Activated naive CD8-positive, alpha-beta T cell (primary cell): Measurements from ENCODE around the gene DCLK2.

Experiments used
- H3K27ac Mint-ChIP-seq: one replicate; pipeline ENCODE4 v1.8.0; 2021; ENCODE audit warnings: mixed read lengths
- H3K27me3 Mint-ChIP-seq: one replicate; pipeline ENCODE4 v1.8.0; 2021; ENCODE audit warnings: mixed read lengths
- H3K36me3 Mint-ChIP-seq: one replicate; pipeline ENCODE4 v1.8.0; 2021; ENCODE audit warnings: mixed read lengths
- H3K4me1 Mint-ChIP-seq: one replicate; pipeline ENCODE4 v1.8.0; 2021; ENCODE audit warnings: low read depth, mixed read lengths
- H3K4me3 Mint-ChIP-seq: one replicate; pipeline ENCODE4 v1.8.0; 2021; ENCODE audit warnings: mild to moderate bottlenecking, mixed read lengths
- H3K9me3 Mint-ChIP-seq: one replicate; pipeline ENCODE4 v1.8.0; 2021; ENCODE audit warnings: low read depth, mixed read lengths

Gene DCLK2

GRCh38 chr4:150211799-150212445 is 133.7 kb downstream of the DCLK2 start:
- H3K4me1 Mint-ChIP-seq, result no peaks in the 10 kb centered on the region
- peaks cover 3% of the 10 kb centered on the region for H3K27me3 Mint-ChIP-seq
- H3K4me3 Mint-ChIP-seq, result no peak overlapping the region
- H3K27ac Mint-ChIP-seq, result no peak overlapping the region
- H3K9me3 Mint-ChIP-seq, result no peaks in the 10 kb centered on the region
- H3K36me3 Mint-ChIP-seq, result no peaks in the 10 kb centered on the region

DNA sequence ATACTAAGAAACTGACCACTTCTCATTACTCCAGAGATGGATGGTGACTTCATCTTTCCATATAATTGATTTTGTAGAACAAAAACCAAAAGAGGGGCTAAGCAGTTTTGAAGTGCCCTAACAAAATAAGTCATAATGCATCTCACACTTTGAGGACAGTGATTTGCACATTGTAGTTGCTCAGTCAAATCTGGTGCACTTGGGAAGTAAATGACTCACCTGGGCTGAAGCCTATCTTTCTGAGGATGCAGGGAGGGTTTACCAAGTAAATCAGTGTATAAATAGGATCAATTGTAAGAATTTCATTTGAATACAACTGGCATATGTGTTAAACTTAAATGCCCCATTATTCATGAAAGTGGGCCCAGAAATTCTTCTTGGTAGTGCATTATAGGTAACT is 134.2 kb downstream of the DCLK2 start:
- H3K9me3 Mint-ChIP-seq, result no peaks in the 10 kb centered on the region
- no peak overlapping the region for H3K27ac Mint-ChIP-seq
- no peak overlapping the region for H3K4me3 Mint-ChIP-seq
- H3K36me3 Mint-ChIP-seq, result no peaks in the 10 kb centered on the region
- peaks cover 6% of the 10 kb centered on the region for H3K27me3 Mint-ChIP-seq
- no peaks in the 10 kb centered on the region for H3K4me1 Mint-ChIP-seq

DNA sequence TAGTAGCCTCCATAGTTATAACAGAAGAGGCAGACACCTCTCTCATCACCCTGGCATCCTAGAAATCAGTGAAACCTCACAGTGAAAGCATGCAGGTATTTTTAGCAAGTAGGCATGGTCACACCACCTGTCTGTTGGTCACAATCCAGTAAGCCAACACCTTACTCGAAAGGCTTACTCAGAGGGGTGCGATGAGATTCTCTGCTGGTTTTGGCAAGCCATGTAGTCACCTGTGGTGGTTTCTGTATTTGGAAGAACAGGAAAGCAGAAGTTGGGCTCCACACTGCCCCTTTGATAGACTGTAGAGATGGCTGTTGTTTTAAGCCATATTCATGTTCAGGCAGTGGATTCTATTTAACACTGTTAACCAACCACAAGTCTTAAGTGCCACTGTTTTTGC is 134.7 kb downstream of the DCLK2 start:
- H3K4me1 Mint-ChIP-seq, result no peaks in the 10 kb centered on the region
- H3K27ac Mint-ChIP-seq, result no peak overlapping the region
- peaks cover 6% of the 10 kb centered on the region for H3K27me3 Mint-ChIP-seq
- no peaks in the 10 kb centered on the region for H3K36me3 Mint-ChIP-seq
- H3K9me3 Mint-ChIP-seq, result no peaks in the 10 kb centered on the region
- no peak overlapping the region for H3K4me3 Mint-ChIP-seq

DNA sequence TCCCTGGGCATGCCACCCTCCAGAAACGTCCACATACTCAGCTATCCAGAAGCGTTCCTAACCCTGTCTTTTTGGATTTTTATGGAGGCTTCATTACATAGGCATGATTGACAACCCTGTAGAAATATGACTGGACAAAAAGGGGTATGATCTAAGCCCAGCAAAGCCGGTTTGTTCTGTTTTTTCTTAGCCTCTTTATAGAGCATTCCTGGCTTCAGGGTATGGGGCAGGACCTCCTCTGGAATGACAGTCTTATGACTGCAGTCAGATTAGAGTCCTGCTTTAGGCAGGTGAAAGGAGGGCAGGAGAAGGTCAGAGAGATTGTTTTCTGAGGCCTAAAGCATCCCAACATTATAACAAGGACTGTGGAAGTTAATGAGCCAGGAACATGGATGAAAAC is 137.4 kb downstream of the DCLK2 start:
- Mint-ChIP-seq H3K4me1 (no peaks in the 10 kb centered on the region), H3K27me3 (peaks cover 6% of the 10 kb centered on the region), H3K27ac (no peak overlapping the region), H3K9me3 (no peaks in the 10 kb centered on the region), H3K36me3 (no peaks in the 10 kb centered on the region), H3K4me3 (no peak overlapping the region)

GRCh38 chr4:150216726-150217125 is 138.5 kb downstream of the DCLK2 start:
- Mint-ChIP-seq H3K4me1 (no peaks in the 10 kb centered on the region), H3K36me3 (no peaks in the 10 kb centered on the region), H3K27me3 (peaks cover 6% of the 10 kb centered on the region), H3K27ac (no peak overlapping the region), H3K4me3 (no peak overlapping the region), H3K9me3 (no peaks in the 10 kb centered on the region)

DNA sequence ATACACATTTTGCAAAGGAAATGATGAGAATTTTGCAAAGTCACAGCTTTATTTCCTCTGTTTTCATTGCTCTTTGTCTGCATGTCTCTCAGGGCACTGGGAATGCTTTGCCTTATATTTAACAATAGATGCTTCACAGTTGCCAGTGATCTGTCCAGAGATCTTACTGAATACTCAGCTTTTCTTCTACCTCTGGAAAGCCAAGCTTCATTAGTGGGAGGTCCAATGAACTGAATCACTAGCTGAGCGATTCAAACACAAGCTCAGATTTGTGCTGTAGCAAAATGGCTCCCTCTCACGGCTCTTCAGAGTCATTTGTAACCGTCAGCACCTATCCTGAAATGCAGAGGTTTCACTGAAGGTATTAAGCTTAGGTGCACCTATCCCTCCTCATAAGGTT is 138.9 kb downstream of the DCLK2 start:
- Mint-ChIP-seq H3K36me3 (no peaks in the 10 kb centered on the region), H3K27me3 (peaks cover 6% of the 10 kb centered on the region), H3K4me1 (no peaks in the 10 kb centered on the region), H3K9me3 (no peaks in the 10 kb centered on the region), H3K4me3 (no peak overlapping the region), H3K27ac (no peak overlapping the region)

GRCh38 chr4:150217808-150218207 is 139.6 kb downstream of the DCLK2 start:
- H3K4me3 Mint-ChIP-seq, result no peak overlapping the region
- H3K27ac Mint-ChIP-seq, result no peak overlapping the region
- H3K27me3 Mint-ChIP-seq, result peaks cover 6% of the 10 kb centered on the region
- H3K36me3 Mint-ChIP-seq, result no peaks in the 10 kb centered on the region
- H3K4me1 Mint-ChIP-seq, result no peaks in the 10 kb centered on the region
- H3K9me3 Mint-ChIP-seq, result no peaks in the 10 kb centered on the region

DNA sequence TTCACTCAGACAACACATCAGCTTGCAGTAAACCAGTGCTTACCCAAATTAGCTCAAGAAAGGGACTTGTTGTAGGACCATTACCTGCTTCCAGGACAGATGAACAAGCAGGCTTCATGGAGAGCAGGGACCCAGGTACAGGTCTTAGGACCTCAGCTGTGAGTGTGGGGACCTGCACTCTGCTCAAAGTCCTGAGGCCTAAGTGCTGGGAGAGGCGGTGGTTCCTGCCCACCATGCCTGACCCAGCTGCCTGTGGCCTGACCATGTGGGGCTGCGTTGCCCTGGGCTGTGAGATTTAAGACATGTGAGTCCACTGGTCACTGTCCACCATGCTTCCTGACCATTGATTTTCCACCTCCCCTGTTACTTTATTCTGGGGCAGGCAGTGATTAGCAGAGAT is 140.2 kb downstream of the DCLK2 start:
- H3K4me3 Mint-ChIP-seq, result no peak overlapping the region
- H3K27ac Mint-ChIP-seq, result no peak overlapping the region
- no peaks in the 10 kb centered on the region for H3K36me3 Mint-ChIP-seq
- no peaks in the 10 kb centered on the region for H3K4me1 Mint-ChIP-seq
- peaks cover 6% of the 10 kb centered on the region for H3K27me3 Mint-ChIP-seq
- no peaks in the 10 kb centered on the region for H3K9me3 Mint-ChIP-seq

- Mint-ChIP-seq H3K9me3 (no peaks in the 10 kb centered on the region), H3K4me1 (no peaks in the 10 kb centered on the region), H3K36me3 (no peaks in the 10 kb centered on the region), H3K27me3 (peaks cover 6% of the 10 kb centered on the region), H3K27ac (no peak overlapping the region), H3K4me3 (no peak overlapping the region)
These were observed 141.6 kb downstream of the DCLK2 start for GRCh38 chr4:150219841-150220240.

DNA sequence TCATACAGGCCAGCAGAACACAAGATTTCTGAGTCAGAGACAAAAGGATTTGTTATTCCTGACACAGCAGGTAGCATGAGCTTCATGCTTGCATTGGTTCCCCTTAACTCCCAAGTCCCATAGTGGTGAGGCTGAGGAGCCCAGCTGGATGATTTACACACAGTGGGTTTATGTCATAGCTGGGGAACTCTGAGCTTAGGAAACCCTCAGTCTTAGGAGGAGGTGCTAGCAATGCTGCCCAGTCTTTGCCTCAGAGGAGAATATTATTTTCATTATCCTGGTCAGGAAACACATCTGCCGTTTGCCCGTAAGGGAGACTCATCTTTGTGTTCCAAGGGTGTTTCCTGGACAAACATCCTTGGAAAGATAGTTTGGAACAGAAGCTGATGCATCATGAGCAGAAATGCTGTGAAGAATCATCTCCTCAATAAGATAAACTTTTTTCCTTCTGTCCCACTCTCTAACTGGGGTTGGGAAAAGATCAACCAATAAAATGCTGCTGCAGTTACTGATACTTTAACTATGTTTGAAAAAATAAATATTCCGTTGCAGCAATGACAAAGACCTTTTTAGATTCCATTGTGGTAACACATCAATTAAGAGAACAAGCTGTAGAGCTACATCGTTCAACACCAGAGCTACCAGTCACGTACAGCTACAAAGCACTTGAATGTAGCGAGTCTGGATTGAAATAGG is 146.8 kb downstream of the DCLK2 start:
- Mint-ChIP-seq H3K27ac (no peak overlapping the region), H3K9me3 (no peaks in the 10 kb centered on the region), H3K27me3 (peaks cover 4% of the 10 kb centered on the region), H3K36me3 (no peaks in the 10 kb centered on the region), H3K4me3 (no peak overlapping the region), H3K4me1 (no peaks in the 10 kb centered on the region)

- H3K27me3 Mint-ChIP-seq, result peaks cover 4% of the 10 kb centered on the region
- no peak overlapping the region for H3K4me3 Mint-ChIP-seq
- no peaks in the 10 kb centered on the region for H3K4me1 Mint-ChIP-seq
- H3K9me3 Mint-ChIP-seq, result no peaks in the 10 kb centered on the region
- H3K36me3 Mint-ChIP-seq, result no peaks in the 10 kb centered on the region
- H3K27ac Mint-ChIP-seq, result no peak overlapping the region
These were observed 151.3 kb downstream of the DCLK2 start for GRCh38 chr4:150229520-150229919.

GRCh38 chr4:150230561-150230960 is 152.3 kb downstream of the DCLK2 start:
- Mint-ChIP-seq H3K27ac (no peak overlapping the region), H3K4me1 (no peaks in the 10 kb centered on the region), H3K4me3 (no peak overlapping the region), H3K9me3 (no peaks in the 10 kb centered on the region), H3K36me3 (no peaks in the 10 kb centered on the region), H3K27me3 (peaks cover 9% of the 10 kb centered on the region)

- no peaks in the 10 kb centered on the region for H3K4me1 Mint-ChIP-seq
- no peak overlapping the region for H3K4me3 Mint-ChIP-seq
- no peaks in the 10 kb centered on the region for H3K36me3 Mint-ChIP-seq
- no peaks in the 10 kb centered on the region for H3K9me3 Mint-ChIP-seq
- peaks cover 9% of the 10 kb centered on the region for H3K27me3 Mint-ChIP-seq
- no peak overlapping the region for H3K27ac Mint-ChIP-seq
These were observed 153.0 kb downstream of the DCLK2 start for GRCh38 chr4:150231107-150231770.

DNA sequence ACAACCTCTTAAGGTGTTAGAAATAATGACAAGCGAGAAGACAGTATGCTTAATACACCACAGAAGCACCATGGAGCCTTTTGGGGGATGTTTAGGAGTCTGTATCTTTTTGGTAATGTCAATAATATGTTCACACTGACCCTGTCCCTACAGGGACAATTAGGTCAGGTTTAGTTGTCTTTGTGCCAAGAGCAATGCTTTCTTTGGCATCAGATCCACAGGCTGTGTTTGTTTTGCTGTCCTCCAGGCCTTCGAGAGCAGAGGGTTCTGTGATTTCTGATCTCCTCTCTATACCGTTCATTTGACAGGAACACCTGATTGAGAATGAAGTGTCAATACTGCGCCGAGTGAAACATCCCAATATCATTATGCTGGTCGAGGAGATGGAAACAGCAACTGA is 153.8 kb downstream of the DCLK2 start:
- Mint-ChIP-seq H3K4me3 (no peak overlapping the region), H3K9me3 (no peaks in the 10 kb centered on the region), H3K36me3 (no peaks in the 10 kb centered on the region), H3K27ac (no peak overlapping the region), H3K27me3 (peaks cover 9% of the 10 kb centered on the region), H3K4me1 (no peaks in the 10 kb centered on the region)

DNA sequence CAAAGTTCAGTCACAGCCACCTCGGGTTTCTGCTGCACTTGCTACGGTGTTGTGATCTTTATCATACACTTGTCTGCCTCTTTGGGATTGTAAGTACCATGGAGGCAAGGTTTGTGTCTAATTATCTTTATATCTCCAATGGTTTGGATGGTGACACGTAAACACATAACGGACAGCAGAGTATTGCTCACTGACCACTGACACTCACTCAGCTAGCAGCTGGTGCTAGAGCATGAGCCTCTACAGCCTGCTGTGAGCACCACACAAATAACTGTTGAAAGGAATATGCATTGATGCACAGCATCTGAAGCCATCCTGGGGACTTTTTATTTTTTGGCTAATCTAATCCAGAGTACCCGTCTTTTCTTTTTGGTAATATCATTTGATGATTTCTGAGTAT is 156.0 kb downstream of the DCLK2 start:
- no peaks in the 10 kb centered on the region for H3K9me3 Mint-ChIP-seq
- H3K4me1 Mint-ChIP-seq, result no peaks in the 10 kb centered on the region
- H3K27ac Mint-ChIP-seq, result no peak overlapping the region
- H3K27me3 Mint-ChIP-seq, result peaks cover 7% of the 10 kb centered on the region
- H3K36me3 Mint-ChIP-seq, result no peaks in the 10 kb centered on the region
- H3K4me3 Mint-ChIP-seq, result no peak overlapping the region
